Kidney (tissue), 14 donors: ENCODE results near the gene PPRC1. TPM values are rescaled to one million over a fixed set of nuclear protein-coding genes. Genes with fewer than 3 reads are reported as not detected.

Experiments
- DNase-seq, 5 donors: peaks; one replicate each; pipeline ENCODE4 v3.0.0-alpha.2; 2013 to 2020
- FAIRE-seq: peaks from 2 replicates; lab custom pipeline; 2012; peaks lifted over from hg19 to GRCh38; lab: Jason Lieb, UNC
- H3K27ac ChIP-seq, 2 donors: one replicate each; pipeline ENCODE4 v1.7.0; 2013; ENCODE audit warnings: low read depth in 2 of 2, low read length in 2 of 2, inconsistent platforms in 1 of 2
- H3K27me3 ChIP-seq: one replicate; pipeline ENCODE4 v1.7.1; 2013; ENCODE audit warnings: low read length, inconsistent platforms; ENCODE audit not compliant: control insufficient read depth, insufficient read depth
- H3K36me3 ChIP-seq, 3 donors: one replicate each; pipeline versions ENCODE4 v1.7.0 to v1.7.1; 2013; ENCODE audit warnings: low read length in 3 of 3, control low read depth in 1 of 3, inconsistent platforms in 1 of 3; ENCODE audit not compliant: insufficient read depth in 3 of 3, control insufficient read depth in 2 of 3
- H3K4me1 ChIP-seq, 3 donors: one replicate each; pipeline versions ENCODE4 v1.7.0 to v1.7.1; 2013; ENCODE audit warnings: low read length in 3 of 3, inconsistent platforms in 1 of 3, low read depth in 1 of 3; ENCODE audit not compliant: control insufficient read depth in 2 of 3, insufficient read depth in 2 of 3
- H3K4me3 ChIP-seq, 3 donors: one replicate each; pipeline versions ENCODE4 v1.7.0 to v1.8.1; 2013; ENCODE audit warnings: low read length in 3 of 3, control low read depth in 1 of 3, inconsistent platforms in 1 of 3
- H3K9ac ChIP-seq, 3 donors: one replicate each; pipeline versions ENCODE4 v1.7.0 to v1.7.1; 2013; ENCODE audit warnings: low read length in 3 of 3, control low read depth in 1 of 3, inconsistent platforms in 1 of 3
- H3K9me3 ChIP-seq, 3 donors: one replicate each; pipeline versions ENCODE4 v1.7.0 to v1.7.1; 2013; ENCODE audit warnings: low read length in 3 of 3, control low read depth in 1 of 3, inconsistent platforms in 1 of 3; ENCODE audit not compliant: control insufficient read depth in 2 of 3, insufficient read depth in 1 of 3
- CTCF ChIP-seq: IDR thresholded peaks from 3 replicates; pipeline ENCODE4 v1.5.1; 2012; ENCODE audit warnings: mild to moderate bottlenecking, moderate library complexity, borderline replicate concordance; ENCODE audit not compliant: insufficient read depth; ENCODE audit errors: extremely low read depth
- intact Hi-C: fragments of 100-400 bp; cut with DNase I; formaldehyde crosslinking; loops from one replicate; pipeline ENCODE4 v1.11.1; 2022
- polyA plus RNA-seq: library from polyadenylated mRNA; stranded (reverse); fragments of 350-450 nt; fragmentation: Illumina TruSeq; extraction: RNeasy Lipid Tissue Mini Kit (QIAGEN cat#74804); gene quantifications from one replicate; pipeline ENCODE4 v1.2.3, GENCODE V29; 2014; ENCODE audit warnings: low read depth, low replicate concordance; ENCODE audit not compliant: insufficient read depth
- total RNA-seq: library from RNA; stranded (reverse); fragmentation: NEBNext Ultra II Directional; extraction: Animal tissue kit (Norgen Biotek cat#: 25700); gene quantifications from one replicate; pipeline ENCODE4 v1.2.1, GENCODE V29; 2021
- donor health status: control.
- donor health status: control.
- donor health status: control.
- donor health status: control.
- donor health status: control.
- donor health status: DM: yes; HTN: yes; CAD: no.
- donor health status: Normal renal cell carcinoma (clear cell type).

Gene PPRC1
- total and polyA plus RNA-seq, 2 donors from 2014 or later: 8.7 to 32.1 TPM

GRCh38 chr10:102123223-102123622 lies 9.6 kb upstream of the PPRC1 start:
- no peaks in the 10 kb centered on the region for H3K9me3 ChIP-seq
- H3K9ac ChIP-seq: no peak overlapping the region
- DNase-seq: no peak
- FAIRE-seq: no peak
- H3K4me3 ChIP-seq: no peak overlapping the region
- TF ChIP-seq CTCF: no peak
- no peak overlapping the region for H3K27ac ChIP-seq
- H3K4me1 ChIP-seq: peaks cover 0 to 20% (median 17%) of the 10 kb centered on the region in 3 donors
- H3K36me3 ChIP-seq: no peaks in the 10 kb centered on the region
- no peaks in the 10 kb centered on the region for H3K27me3 ChIP-seq
- intact Hi-C loops: no loop called here

GRCh38 chr10:102131286-102132170 lies 1.3 kb upstream of the PPRC1 start:
- no peak for FAIRE-seq
- TF ChIP-seq CTCF: no peak
- no peak overlapping the region for H3K27ac ChIP-seq

DNA sequence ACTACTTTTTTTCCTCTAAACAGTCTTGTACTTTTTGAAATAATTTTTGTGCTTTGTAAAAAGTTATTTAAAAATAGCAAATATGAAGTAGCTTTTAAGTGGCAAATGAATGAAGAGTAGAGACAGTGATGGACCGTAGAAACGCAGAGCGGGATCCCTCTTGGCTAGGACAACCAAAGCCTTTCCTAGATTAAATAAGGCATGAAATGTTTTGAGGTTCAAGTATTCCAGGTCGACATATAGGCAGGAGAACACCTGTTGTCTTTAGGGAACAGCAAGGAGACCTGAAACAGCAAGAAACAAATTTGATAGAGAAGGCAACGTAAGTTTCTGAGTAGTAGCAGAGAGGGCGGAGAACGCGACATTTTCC lies 662 bp upstream of the PPRC1 start:
- peak overlapping the region in 1 of 2 donors; percentile 97 for H3K27ac ChIP-seq
- DNase-seq (no peak), FAIRE-seq (no peak)
- H3K9me3 ChIP-seq: no peaks in the 10 kb centered on the region
- H3K4me1 ChIP-seq: peaks cover 0 to 12% (median 10%) of the 10 kb centered on the region in 3 donors
- H3K4me3 ChIP-seq: peak overlapping the region; percentile 87 to 98 (median 97)
- H3K36me3 ChIP-seq: no peaks in the 10 kb centered on the region
- no peaks in the 10 kb centered on the region for H3K27me3 ChIP-seq
- peak overlapping the region; percentile 54 to 91 (median 82) for H3K9ac ChIP-seq
- TF ChIP-seq CTCF: no peak
- intact Hi-C loops: no loop called here

More at GRCh38 chr10:102131286-102132170, 1.3 kb upstream of the PPRC1 start:
- Histone ChIP-seq H3K27me3 (no peaks in the 10 kb centered on the region), H3K4me3 (no peak overlapping the region), H3K4me1 (peaks cover 0 to 12% (median 10%) of the 10 kb centered on the region in 3 donors), H3K36me3 (no peaks in the 10 kb centered on the region), H3K9me3 (no peaks in the 10 kb centered on the region), H3K9ac (no peak overlapping the region)
- DNase-seq: no peak
- intact Hi-C loops: no loop called here
